Panc1 (cell line): ENCODE measurements around the gene NRAS. TPM values are rescaled to one million over a fixed set of nuclear protein-coding genes. Genes with fewer than 3 reads are reported as not detected.

ENCODE experiments used
- ATAC-seq: fragments of 200-7000 bp; cut with Tn5 transposase; 2 replicates; pipeline ENCODE4 v1.9.1; 2020; ENCODE audit warnings: mild to moderate bottlenecking, moderate library complexity
- BruUV-seq: library from RNA; stranded (reverse); fragments of 400-500 nt; replicated peaks from 2 replicates; lab custom pipeline; 2021; lab: Mats Ljungman, UMichigan
- CTCF ChIA-PET: fragments of 300-600 bp; sonication (Branson Sonifier 250); formaldehyde crosslinking; loops from one replicate; lab custom pipeline; 2022; ENCODE audit warnings: antibody characterized with exemption; lab: Charles Lee
- POLR2A ChIA-PET: fragments of 300-600 bp; sonication (Branson Sonifier 250); formaldehyde crosslinking; loops from one replicate; lab custom pipeline; 2022; ENCODE audit warnings: antibody characterized with exemption; lab: Charles Lee
- DNase-seq: peaks from one replicate; pipeline ENCODE4 v3.0.0-alpha.2; 2010; ENCODE audit warnings: low read depth, low spot score
- H3K27ac ChIP-seq: 2 replicates; pipeline ENCODE4 v1.5.1; 2011; ENCODE audit warnings: mild to moderate bottlenecking, low read length, inconsistent platforms
- H3K27me3 ChIP-seq: fragments of 200-500 bp; sonication (Bioruptor generic); 2 replicates; pipeline ENCODE4 v1.6.0; 2014; ENCODE audit warnings: low read length, inconsistent platforms; ENCODE audit not compliant: control insufficient read depth, insufficient read depth
- H3K36me3 ChIP-seq: fragments of 200-500 bp; sonication (Bioruptor generic); 2 replicates; pipeline ENCODE4 v1.5.1; 2014; ENCODE audit warnings: inconsistent platforms, mild to moderate bottlenecking, low read length, moderate library complexity; ENCODE audit not compliant: control insufficient read depth, insufficient read depth
- H3K4me1 ChIP-seq: 2 replicates; pipeline ENCODE4 v1.5.1; 2011; ENCODE audit warnings: inconsistent platforms, mild to moderate bottlenecking, low read length, moderate library complexity; ENCODE audit not compliant: control insufficient read depth, insufficient read depth
- H3K4me3 ChIP-seq, 2 experiments: 2 replicates each; pipeline ENCODE4 v1.5.1; 2011 to 2012; ENCODE audit warnings: low read depth in 2 of 2, low read length in 2 of 2, mild to moderate bottlenecking in 2 of 2, inconsistent platforms in 1 of 2, moderate library complexity in 1 of 2
- H3K9me3 ChIP-seq: fragments of 200-500 bp; sonication (Bioruptor generic); 2 replicates; pipeline ENCODE4 v1.5.1; 2014; ENCODE audit warnings: low read depth, mild to moderate bottlenecking, inconsistent platforms, low read length, moderate library complexity; ENCODE audit not compliant: control insufficient read depth, insufficient read depth
- CTCF ChIP-seq: fragments of 450-650 bp; IDR thresholded peaks from 2 replicates; pipeline ENCODE4 v1.5.1; 2017; ENCODE audit warnings: mild to moderate bottlenecking
- POLR2AphosphoS5 ChIP-seq: IDR thresholded peaks from 2 replicates; pipeline ENCODE4 v1.6.1; 2012; ENCODE audit warnings: mild to moderate bottlenecking, low read depth, low read length, moderate library complexity
- REST ChIP-seq, 2 experiments: IDR thresholded peaks; 2 replicates each; pipeline ENCODE4 v1.6.1; 2011 to 2012; ENCODE audit warnings: low read depth in 2 of 2, control low read depth in 1 of 2, low read length in 1 of 2, mild to moderate bottlenecking in 1 of 2, moderate library complexity in 1 of 2; ENCODE audit not compliant: insufficient read depth in 1 of 2
- SIN3A ChIP-seq: IDR thresholded peaks from 2 replicates; pipeline ENCODE4 v1.6.1; 2012; ENCODE audit warnings: low read depth, mild to moderate bottlenecking, low read length, moderate library complexity, borderline replicate concordance; ENCODE audit not compliant: insufficient read depth
- TCF7L2 ChIP-seq: IDR thresholded peaks from 2 replicates; pipeline ENCODE4 v1.6.1; 2011; ENCODE audit warnings: mild to moderate bottlenecking, low read depth, low read length, inconsistent platforms
- in situ Hi-C: cut with HindIII; loops from 2 replicates; pipeline ENCODE4 v1.10.0; 2016; ENCODE audit warnings: low sequenced_read_pairs, low pct_unique_long_range_greater_than_20kb
- intact Hi-C: fragments of 100-400 bp; cut with micrococcal nuclease; formaldehyde crosslinking; loops from one replicate; pipeline ENCODE4 v1.10.0; 2022; ENCODE audit not compliant: unreplicated experiment
- total RNA-seq: library from RNA; stranded (reverse); gene quantifications from one replicate; pipeline ENCODE4 v1.2.1, GENCODE V29; 2021; ENCODE audit not compliant: unreplicated experiment

NRAS gene
- total RNA-seq, 1 experiment from 2014 or later = 50.2 TPM

GRCh38 chr1:114701931-114702330, 14.6 kb downstream of the NRAS start:
- TF ChIP-seq SIN3A (no peak), CTCF (no peak), POLR2AphosphoS5 (no peak), REST (IDR thresholded peaks at IDR 0.05; ENCODE audit: insufficient read depth in 1 of 2, low read depth in 2 of 2, low read length in 1 of 2) (no peak), TCF7L2 (no peak)
- CTCF ChIA-PET = no interaction called here
- Histone ChIP-seq H3K9me3 (no peaks in the 10 kb centered on the region), H3K4me1 (no peaks in the 10 kb centered on the region), H3K4me3 (no peak overlapping the region), H3K36me3 (peaks cover 5% of the 10 kb centered on the region), H3K27ac (no peak overlapping the region), H3K27me3 (peaks cover 3% of the 10 kb centered on the region; the same call in 1 of the 2 replicates)
- intact Hi-C loops = no loop called here
- POLR2A ChIA-PET = no interaction called here
- in situ Hi-C loops = no loop called here
- BruUV-seq = no TSS peak
- DNase-seq (no peak), ATAC-seq (no peak)

GRCh38 chr1:114700036-114700600, 16.5 kb downstream of the NRAS start:
- TF ChIP-seq TCF7L2 (no peak), SIN3A (no peak), CTCF (no peak), REST (IDR thresholded peaks at IDR 0.05; ENCODE audit: insufficient read depth in 1 of 2, low read depth in 2 of 2, low read length in 1 of 2) (no peak), POLR2AphosphoS5 (no peak)
- DNase-seq (no peak), ATAC-seq (no peak)
- CTCF ChIA-PET = no interaction called here
- H3K4me3 ChIP-seq = no peak overlapping the region
- no peaks in the 10 kb centered on the region for H3K9me3 ChIP-seq
- intact Hi-C loops (no loop called here), in situ Hi-C loops (no loop called here)
- no peaks in the 10 kb centered on the region for H3K4me1 ChIP-seq
- H3K27ac ChIP-seq = no peak overlapping the region
- no peaks in the 10 kb centered on the region for H3K36me3 ChIP-seq
- POLR2A ChIA-PET = no interaction called here
- peaks cover 4% of the 10 kb centered on the region; the same call in 1 of the 2 replicates for H3K27me3 ChIP-seq
- no TSS peak for BruUV-seq
